GM19397 (cell line): ENCODE measurements around the gene PHOX2A.
"Not testable (repeated sequence)": the region's sequence is repeated elsewhere in the genome, so short reads cannot be mapped to it uniquely, and the experiment has no call there.

Experiments used
- ATAC-seq: cut with Tn5 transposase; IDR thresholded peaks from one replicate; pipeline ENCODE4 v1.9.1; 2021; ENCODE audit warnings: mild to moderate bottlenecking, moderate library complexity; ENCODE audit not compliant: unreplicated experiment

Gene PHOX2A

GRCh38 chr11:72244060-72244360 is at the start of gene PHOX2A:
PHOX2A (minus strand) TSS chr11:72244176; CDS start chr11:72244004, 172 bp downstream.
- ATAC-seq: no peak

- no peak for ATAC-seq
These were observed 49.4 kb upstream of the PHOX2A start for GRCh38 chr11:72293391-72293790.

- ATAC-seq: no peak
These were observed 48.3 kb upstream of the PHOX2A start for GRCh38 chr11:72292106-72292785.

- not testable (repeated sequence) for ATAC-seq
These were observed 46.8 kb upstream of the PHOX2A start for GRCh38 chr11:72290741-72291140.

GRCh38 chr11:72287293-72287692 is 43.3 kb upstream of the PHOX2A start:
- no peak for ATAC-seq

GRCh38 chr11:72283947-72284346 is 40.0 kb upstream of the PHOX2A start:
- no peak for ATAC-seq

GRCh38 chr11:72280726-72281315 is 36.8 kb upstream of the PHOX2A start:
- ATAC-seq: no peak

GRCh38 chr11:72280037-72280436 is 36.1 kb upstream of the PHOX2A start:
- no peak for ATAC-seq

- no peak for ATAC-seq
These were observed 34.9 kb upstream of the PHOX2A start for GRCh38 chr11:72278905-72279304.

- no peak for ATAC-seq
These were observed 30.5 kb upstream of the PHOX2A start for GRCh38 chr11:72274435-72274834.

GRCh38 chr11:72271980-72272379 is 28.0 kb upstream of the PHOX2A start:
- ATAC-seq: no peak

GRCh38 chr11:72267956-72268617 is 24.1 kb upstream of the PHOX2A start:
- ATAC-seq: no peak

- ATAC-seq: not testable (repeated sequence)
These were observed 23.0 kb upstream of the PHOX2A start for GRCh38 chr11:72266960-72267359.

GRCh38 chr11:72265951-72266350 is 22.0 kb upstream of the PHOX2A start:
- ATAC-seq: no peak

GRCh38 chr11:72263361-72263760 is 19.4 kb upstream of the PHOX2A start:
- no peak for ATAC-seq

GRCh38 chr11:72260574-72260973 is 16.6 kb upstream of the PHOX2A start:
- ATAC-seq: no peak

- ATAC-seq: no peak
These were observed 15.5 kb upstream of the PHOX2A start for GRCh38 chr11:72259490-72259889.

- ATAC-seq: no peak
These were observed 13.6 kb upstream of the PHOX2A start for GRCh38 chr11:72257570-72257969.

- ATAC-seq: no peak
These were observed 10.5 kb upstream of the PHOX2A start for GRCh38 chr11:72254299-72254993.

GRCh38 chr11:72253392-72253791 is 9.4 kb upstream of the PHOX2A start:
- ATAC-seq: no peak

- no peak for ATAC-seq
These were observed 7.6 kb upstream of the PHOX2A start for GRCh38 chr11:72251614-72252013.
